A549 (cell line): ENCODE results near the gene PIP5K1B. TPM values are rescaled to one million over a fixed set of nuclear protein-coding genes. Genes with fewer than 3 reads are reported as not detected.

Experiments used
- ATAC-seq, 2 experiments: fragments of 200-7000 bp in 1 of 2; fragments of >200 bp in 1 of 2; cut with Nextera tagmentation in 1 of 2; cut with Tn5 transposase in 1 of 2; 3 replicates each; pipeline versions ENCODE4 v1.8.0 to v1.9.1; 2018 to 2020; ENCODE audit warnings: mild to moderate bottlenecking in 1 of 2, moderate library complexity in 1 of 2
- CTCF ChIA-PET: fragments of 300-600 bp; sonication (Branson Sonifier 250); formaldehyde crosslinking; extraction: SDS; loops from one replicate; lab custom pipeline; 2021; ENCODE audit warnings: antibody characterized with exemption, inconsistent platforms; lab: Yijun Ruan, JAX
- POLR2A ChIA-PET: fragments of 350-600 bp; formaldehyde crosslinking; extraction: SDS; loops from one replicate; lab custom pipeline; 2021; ENCODE audit warnings: antibody characterized with exemption, inconsistent platforms; lab: Yijun Ruan, JAX
- DNase-seq, 2 experiments: peaks; one replicate each; pipeline versions ENCODE4 v3.0.0 to v3.0.0-alpha.2; 2011 to 2016; ENCODE audit warnings: low read depth in 1 of 2, low spot score in 1 of 2
- FAIRE-seq: peaks from 2 replicates; lab custom pipeline; 2011; peaks lifted over from hg19 to GRCh38; lab: Jason Lieb, UNC
- H3K27ac ChIP-seq, 2 experiments: fragments of >200 bp; sonication (Bioruptor Twin); formaldehyde crosslinking; 3 replicates each; pipeline ENCODE4 v1.5.1; 2016 to 2017
- H3K4me1 ChIP-seq: fragments of >200 bp; sonication (Bioruptor Twin); formaldehyde crosslinking; 3 replicates; pipeline ENCODE4 v1.6.1; 2016
- H3K4me2 ChIP-seq: fragments of >200 bp; sonication (Bioruptor Twin); formaldehyde crosslinking; 3 replicates; pipeline ENCODE4 v1.6.1; 2016
- H3K4me3 ChIP-seq: fragments of >200 bp; sonication (Bioruptor Twin); formaldehyde crosslinking; 3 replicates; pipeline ENCODE4 v1.5.1; 2016
- H3K9me3 ChIP-seq: fragments of >200 bp; sonication (Bioruptor Twin); formaldehyde crosslinking; 3 replicates; pipeline ENCODE4 v1.6.1; 2016
- CBX8 ChIP-seq: fragments of 200-600 bp; sonication (generic); IDR thresholded peaks from 2 replicates; pipeline ENCODE4 v1.6.1; 2016
- E2F6 ChIP-seq: IDR thresholded peaks from 2 replicates; pipeline ENCODE4 v1.6.1; 2012; ENCODE audit warnings: low read depth, borderline replicate concordance
- EHMT2 ChIP-seq: fragments of 200-600 bp; sonication (generic); IDR thresholded peaks from 2 replicates; pipeline ENCODE4 v1.6.1; 2016; ENCODE audit warnings: antibody characterized with exemption, low read depth, mild to moderate bottlenecking, moderate library complexity
- ESRRA ChIP-seq: fragments of 150-350 bp; IDR thresholded peaks from 2 replicates; pipeline ENCODE4 v1.6.1; 2014; ENCODE audit warnings: mild to moderate bottlenecking, low read length, borderline replicate concordance
- GATA3 ChIP-seq: IDR thresholded peaks from 2 replicates; pipeline ENCODE4 v1.6.1; 2012; ENCODE audit warnings: borderline replicate concordance
- HMGXB4 ChIP-seq: fragments of 250-450 bp; sonication (Bioruptor Pico); IDR thresholded peaks from 2 replicates; pipeline ENCODE4 v1.5.0; 2021; ENCODE audit warnings: mild to moderate bottlenecking, moderate library complexity, borderline replicate concordance
- JUNB ChIP-seq: fragments of >200 bp; sonication (Bioruptor Twin); formaldehyde crosslinking; IDR thresholded peaks from 2 replicates; pipeline ENCODE4 v1.6.1; 2016
- MAZ ChIP-seq: fragments of 150-350 bp; IDR thresholded peaks from 2 replicates; pipeline ENCODE4 v1.6.1; 2014; ENCODE audit warnings: antibody characterized with exemption, low read depth, low read length, borderline replicate concordance
- PBX3 ChIP-seq: IDR thresholded peaks from 2 replicates; pipeline ENCODE4 v1.6.1; 2012
- POLR2A ChIP-seq: IDR thresholded peaks from 2 replicates; pipeline ENCODE4 v1.6.1; 2012; ENCODE audit warnings: mild to moderate bottlenecking, low read length
- RAD21 ChIP-seq, 2 experiments: fragments of >200 bp in 1 of 2; sonication (Bioruptor Twin) in 1 of 2; formaldehyde crosslinking in 1 of 2; IDR thresholded peaks in 1 of 2; conservative IDR thresholded peaks in 1 of 2; 2 replicates in 1 of 2; 3 replicates in 1 of 2; pipeline ENCODE4 v1.6.1; 2012 to 2018; ENCODE audit warnings: inconsistent platforms in 1 of 2
- RARB ChIP-seq: fragments of 250-450 bp; sonication (Bioruptor Pico); IDR thresholded peaks from 2 replicates; pipeline ENCODE4 v1.8.0; 2021; ENCODE audit warnings: mild to moderate bottlenecking, moderate library complexity
- ZFP36 ChIP-seq: fragments of 450-650 bp; IDR thresholded peaks from 2 replicates; pipeline ENCODE4 v1.6.1; 2014; ENCODE audit warnings: borderline replicate concordance; ENCODE audit not compliant: partially characterized antibody
- ZNF302 ChIP-seq: fragments of 250-450 bp; sonication (Bioruptor Pico); IDR thresholded peaks from 2 replicates; pipeline ENCODE4 v1.9.0; 2021; ENCODE audit warnings: inconsistent platforms, mild to moderate bottlenecking, moderate library complexity
- WGBS: methylation state at CpG from one replicate; pipeline ENCODE4 v1.1.6; 2017; ENCODE audit errors: missing lambda C conversion rate; 5-methylcytosine and 5-hydroxymethylcytosine counted together
- polyA plus RNA-seq, 4 experiments: library from polyadenylated mRNA; depleted of rRNA in 3 of 4; stranded (reverse); fragments of >200 nt; fragmentation: RNase III in 1 of 4; extraction: RNeasy Plus Mini Kit Qiagen cat#74134 plus additional on column Dnase treatment in 1 of 4; gene quantifications; 2 replicates in 3 of 4; 3 replicates in 1 of 4; pipeline ENCODE4 v1.2.3, GENCODE V29; 2011 to 2017
- TF ChIP-seq, protein P1 (sequence below): fragments of 150-350 bp; IDR thresholded peaks from 2 replicates; pipeline ENCODE4 v1.6.1; 2014; ENCODE audit warnings: low read depth, mild to moderate bottlenecking, low read length

PIP5K1B gene
- polyA plus RNA-seq, 2 of the 4 experiments (the other 2 are of a cell fraction), result not detected

GRCh38 chr9:68827837-68828744, 123.1 kb downstream of the PIP5K1B start:
- TF ChIP-seq ZFP36, result no peak
- TF ChIP-seq, protein P1, sequence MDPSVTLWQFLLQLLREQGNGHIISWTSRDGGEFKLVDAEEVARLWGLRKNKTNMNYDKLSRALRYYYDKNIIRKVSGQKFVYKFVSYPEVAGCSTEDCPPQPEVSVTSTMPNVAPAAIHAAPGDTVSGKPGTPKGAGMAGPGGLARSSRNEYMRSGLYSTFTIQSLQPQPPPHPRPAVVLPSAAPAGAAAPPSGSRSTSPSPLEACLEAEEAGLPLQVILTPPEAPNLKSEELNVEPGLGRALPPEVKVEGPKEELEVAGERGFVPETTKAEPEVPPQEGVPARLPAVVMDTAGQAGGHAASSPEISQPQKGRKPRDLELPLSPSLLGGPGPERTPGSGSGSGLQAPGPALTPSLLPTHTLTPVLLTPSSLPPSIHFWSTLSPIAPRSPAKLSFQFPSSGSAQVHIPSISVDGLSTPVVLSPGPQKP, result no peak
- POLR2A ChIA-PET, result no interaction called here
- WGBS, result 50% methylated on average over 14 of the region's 14 CpGs
- H3K9me3 ChIP-seq, result no peaks in the 10 kb centered on the region
- no peak overlapping the region for H3K4me2 ChIP-seq
- H3K4me1 ChIP-seq, result no peaks in the 10 kb centered on the region
- FAIRE-seq (no peak), ATAC-seq (no peak), DNase-seq (no peak)
- CTCF ChIA-PET, result no interaction called here
- no peak overlapping the region for H3K4me3 ChIP-seq
- H3K27ac ChIP-seq, result no peak overlapping the region

- no peaks in the 10 kb centered on the region for H3K9me3 ChIP-seq
- no peak for FAIRE-seq
These were observed 127.1 kb downstream of the PIP5K1B start for GRCh38 chr9:68832101-68832500.

GRCh38 chr9:68832861-68833518, 128.0 kb downstream of the PIP5K1B start:
- ATAC-seq (no peak), FAIRE-seq (no peak), DNase-seq (no peak)
- POLR2A ChIA-PET, result no interaction called here
- TF ChIP-seq ZNF302 (CRISPR knock-in tag) (no peak), MAZ (no peak), POLR2A (no peak), HMGXB4 (CRISPR knock-in tag) (no peak), RARB (CRISPR knock-in tag) (no peak), EHMT2 (no peak), JUNB (no peak), GATA3 (no peak), CBX8 (no peak)
- TF ChIP-seq, protein P1, result no peak
- no peaks in the 10 kb centered on the region for H3K9me3 ChIP-seq
- no peak overlapping the region for H3K27ac ChIP-seq
- H3K4me2 ChIP-seq, result no peak overlapping the region
- no peaks in the 10 kb centered on the region for H3K4me1 ChIP-seq
- WGBS, result 45% methylated on average over 7 of the region's 7 CpGs
- no peak overlapping the region for H3K4me3 ChIP-seq
- CTCF ChIA-PET, result interaction anchor here (1.5 kb wide), 1 partner anchor 12 kb away, joined by 4 read pairs; no protein-coding TSS in a partner anchor

More at GRCh38 chr9:68832101-68832500, 127.1 kb downstream of the PIP5K1B start:
- H3K4me2 ChIP-seq, result no peak overlapping the region
- no peaks in the 10 kb centered on the region for H3K4me1 ChIP-seq
- TF ChIP-seq ESRRA (no peak), RAD21 (conservative IDR thresholded peaks at IDR 0.05 in 1 of 2, IDR thresholded peaks at IDR 0.05 in 1 of 2) (no peak), PBX3 (no peak), E2F6 (no peak)
- H3K4me3 ChIP-seq, result no peak overlapping the region
- ATAC-seq (no peak), DNase-seq (no peak)
- POLR2A ChIA-PET, result no interaction called here
- H3K27ac ChIP-seq, result no peak overlapping the region
- CTCF ChIA-PET, result interaction anchor here (1.5 kb wide), 1 partner anchor 11 kb away, joined by 4 read pairs; no protein-coding TSS in a partner anchor
